SK-N-SH treated with all-trans-retinoic acid at 6 μM for 48 hours (cell line): ENCODE data around the gene ECE1.

ENCODE experiments used
- ATAC-seq: fragments of 200-7000 bp; cut with Tn5 transposase; 3 replicates; pipeline ENCODE4 v1.9.1; 2020; ENCODE audit warnings: mild to moderate bottlenecking, moderate library complexity
- ARNTL ChIP-seq: fragments of 450-650 bp; formaldehyde crosslinking; IDR thresholded peaks from 2 replicates; pipeline ENCODE4 v1.5.0; 2020; ENCODE audit warnings: low read depth, mild to moderate bottlenecking, moderate library complexity, borderline replicate concordance
- BACH2 ChIP-seq: fragments of 250-450 bp; sonication (Bioruptor Pico); IDR thresholded peaks from 2 replicates; pipeline ENCODE4 v1.9.0; 2021; ENCODE audit warnings: mild to moderate bottlenecking, borderline replicate concordance
- CREB5 ChIP-seq: fragments of 250-450 bp; sonication (Bioruptor Pico); IDR thresholded peaks from 2 replicates; pipeline ENCODE4 v1.5.1; 2020; ENCODE audit warnings: low read depth, mild to moderate bottlenecking, moderate library complexity
- CSDC2 ChIP-seq: fragments of 250-450 bp; sonication (Bioruptor Pico); IDR thresholded peaks from 2 replicates; pipeline ENCODE4 v1.5.0; 2020; ENCODE audit warnings: mild to moderate bottlenecking, moderate library complexity
- CSRNP3 ChIP-seq: fragments of 250-450 bp; sonication (Bioruptor Pico); IDR thresholded peaks from 2 replicates; pipeline ENCODE4 v1.5.1; 2021; ENCODE audit warnings: mild to moderate bottlenecking, moderate library complexity
- ESRRG ChIP-seq: fragments of 250-450 bp; sonication (Bioruptor Pico); IDR thresholded peaks from 2 replicates; pipeline ENCODE4 v1.6.1; 2021; ENCODE audit warnings: mild to moderate bottlenecking
- GLIS3 ChIP-seq: fragments of 250-450 bp; sonication (Bioruptor Pico); IDR thresholded peaks from 2 replicates; pipeline ENCODE4 v1.5.0; 2020; ENCODE audit warnings: mild to moderate bottlenecking, moderate library complexity
- ISL1 ChIP-seq: fragments of 250-450 bp; sonication (Bioruptor Pico); IDR thresholded peaks from 2 replicates; pipeline ENCODE4 v2.1.2; 2022; ENCODE audit warnings: mild to moderate bottlenecking, moderate library complexity
- OSR1 ChIP-seq: fragments of 250-450 bp; sonication (Bioruptor Pico); IDR thresholded peaks from 2 replicates; pipeline ENCODE4 v1.8.0; 2022; ENCODE audit warnings: moderate library complexity, mild to moderate bottlenecking, inconsistent platforms
- PATZ1 ChIP-seq: fragments of 250-450 bp; sonication (Bioruptor Pico); IDR thresholded peaks from 2 replicates; pipeline ENCODE4 v1.8.0; 2020; ENCODE audit warnings: mild to moderate bottlenecking, moderate library complexity, borderline replicate concordance
- POU6F1 ChIP-seq: fragments of 250-450 bp; sonication (Bioruptor Pico); IDR thresholded peaks from 2 replicates; pipeline ENCODE4 v1.8.0; 2021; ENCODE audit warnings: low read depth, mild to moderate bottlenecking, moderate library complexity, borderline replicate concordance
- PPARA ChIP-seq: fragments of 250-450 bp; sonication (Bioruptor Pico); IDR thresholded peaks from 2 replicates; pipeline ENCODE4 v1.5.0; 2020; ENCODE audit warnings: mild to moderate bottlenecking, borderline replicate concordance
- SNAI2 ChIP-seq: fragments of 250-450 bp; sonication (Bioruptor Pico); IDR thresholded peaks from 2 replicates; pipeline ENCODE4 v1.5.0; 2020; ENCODE audit warnings: mild to moderate bottlenecking, moderate library complexity
- TCF4 ChIP-seq: fragments of 250-450 bp; sonication (Bioruptor Pico); IDR thresholded peaks from 2 replicates; pipeline ENCODE4 v1.8.0; 2021; ENCODE audit warnings: mild to moderate bottlenecking, moderate library complexity, borderline replicate concordance
- TOX ChIP-seq: fragments of 250-450 bp; sonication (Bioruptor Pico); IDR thresholded peaks from 2 replicates; pipeline ENCODE4 v1.8.0; 2021; ENCODE audit warnings: mild to moderate bottlenecking, moderate library complexity, borderline replicate concordance
- ZC3H10 ChIP-seq: fragments of 250-450 bp; sonication (Bioruptor Pico); IDR thresholded peaks from 2 replicates; pipeline ENCODE4 v1.5.1; 2021; ENCODE audit warnings: mild to moderate bottlenecking, moderate library complexity
- ZFP3 ChIP-seq: fragments of 250-450 bp; sonication (Bioruptor Pico); IDR thresholded peaks from 2 replicates; pipeline ENCODE4 v1.5.0; 2020; ENCODE audit warnings: mild to moderate bottlenecking, moderate library complexity
- ZFP30 ChIP-seq: fragments of 450-650 bp; formaldehyde crosslinking; IDR thresholded peaks from 2 replicates; pipeline ENCODE4 v1.5.0; 2022; ENCODE audit warnings: mild to moderate bottlenecking, moderate library complexity
- ZNF565 ChIP-seq: fragments of 450-650 bp; formaldehyde crosslinking; conservative IDR thresholded peaks from 2 replicates; pipeline ENCODE4 v1.5.0; 2020; ENCODE audit warnings: low read depth, mild to moderate bottlenecking, moderate library complexity
- ZNF8 ChIP-seq: fragments of 450-650 bp; formaldehyde crosslinking; IDR thresholded peaks from 2 replicates; pipeline ENCODE4 v1.5.0; 2020; ENCODE audit warnings: mild to moderate bottlenecking, moderate library complexity

ECE1 gene

GRCh38 chr1:21325231-21325718 lies 35.0 kb upstream of the ECE1 start:
- ATAC-seq = peak; percentile 3; the same call in 1 of the 3 replicates
- TF ChIP-seq TOX (CRISPR knock-in tag) = no peak
- TF ChIP-seq GLIS3 (CRISPR knock-in tag) = no peak
- TF ChIP-seq CSRNP3 = no peak
- no peak for TF ChIP-seq ZFP3 (CRISPR knock-in tag)
- TF ChIP-seq TCF4 (CRISPR knock-in tag) = no peak
- no peak for TF ChIP-seq BACH2 (CRISPR knock-in tag)
- TF ChIP-seq PPARA = no peak
- no peak for TF ChIP-seq CSDC2 (CRISPR knock-in tag)
- no peak for TF ChIP-seq CREB5 (CRISPR knock-in tag)
- no peak for TF ChIP-seq OSR1 (CRISPR knock-in tag)
- no peak for TF ChIP-seq POU6F1 (CRISPR knock-in tag)
- TF ChIP-seq, all 23 proteins: peak for 0

- TF ChIP-seq CREB5 (CRISPR knock-in tag) = peak; percentile 62; the same call in 1 of the 2 replicates
- 0 out of 2 replicates have a peak, but pooled peaks have one; percentile 11 for TF ChIP-seq ZFP3 (CRISPR knock-in tag)
- no peak for TF ChIP-seq ZNF565 (CRISPR knock-in tag)
- TF ChIP-seq OSR1 (CRISPR knock-in tag) = no peak
- TF ChIP-seq SNAI2 (CRISPR knock-in tag) = no peak
- TF ChIP-seq ISL1 = peak; percentile 23; the same call in 1 of the 2 replicates
- TF ChIP-seq, all 23 proteins: peak for 3
- peak; percentile 84 for ATAC-seq
These were observed 34.3 kb upstream of the ECE1 start for GRCh38 chr1:21324368-21325141.

- TF ChIP-seq ZNF8 (CRISPR knock-in tag) (no peak), ARNTL (no peak), TOX (CRISPR knock-in tag) (no peak), PPARA (no peak), CSDC2 (CRISPR knock-in tag) (no peak), CSRNP3 (no peak)
- ATAC-seq = no peak
These were observed 32.8 kb upstream of the ECE1 start for GRCh38 chr1:21323091-21323490.

- ATAC-seq = no peak
- no peak for TF ChIP-seq CREB5 (CRISPR knock-in tag)
- no peak for TF ChIP-seq CSRNP3
- no peak for TF ChIP-seq GLIS3 (CRISPR knock-in tag)
- TF ChIP-seq TCF4 (CRISPR knock-in tag) = no peak
- no peak for TF ChIP-seq ISL1
- no peak for TF ChIP-seq ZFP3 (CRISPR knock-in tag)
- no peak for TF ChIP-seq ZFP30 (CRISPR knock-in tag)
- no peak for TF ChIP-seq ZNF8 (CRISPR knock-in tag)
- TF ChIP-seq OSR1 (CRISPR knock-in tag) = no peak
- TF ChIP-seq BACH2 (CRISPR knock-in tag) = no peak
- no peak for TF ChIP-seq ZNF565 (CRISPR knock-in tag)
- no peak for TF ChIP-seq PATZ1
- no peak for TF ChIP-seq TOX (CRISPR knock-in tag)
- TF ChIP-seq ARNTL = no peak
- TF ChIP-seq ZC3H10 (CRISPR knock-in tag) = no peak
- no peak for TF ChIP-seq ESRRG (CRISPR knock-in tag)
- no peak for TF ChIP-seq SNAI2 (CRISPR knock-in tag)
These were observed 32.4 kb upstream of the ECE1 start for GRCh38 chr1:21322681-21323016.
